Stomach (tissue), 9 donors: ENCODE measurements around the gene CARMIL1. TPM values are rescaled to one million over a fixed set of nuclear protein-coding genes. Genes with fewer than 3 reads are reported as not detected.

ENCODE experiments used
- DNase-seq, 2 donors: peaks; one replicate each; pipeline versions ENCODE4 v3.0.0 to v3.0.0-alpha.2; 2013 to 2019
- H3K27ac ChIP-seq, 5 donors: fragments of 200-600 bp in 4 of 5; sonication (generic) in 4 of 5; one replicate each; pipeline ENCODE4 v1.5.1; 2013 to 2019; ENCODE audit warnings: mild to moderate bottlenecking in 1 of 5, moderate library complexity in 1 of 5
- H3K27me3 ChIP-seq, 3 donors: fragments of 200-600 bp; sonication (generic); one replicate each; pipeline ENCODE4 v1.5.1; 2017 to 2019; ENCODE audit warnings: mixed run types in 1 of 3
- H3K36me3 ChIP-seq, 4 donors: fragments of 200-600 bp; sonication (generic); 1 replicate in 3 of 4; 2 replicates in 1 of 4; pipeline ENCODE4 v1.5.1; 2016 to 2019
- H3K4me1 ChIP-seq, 4 donors: fragments of 200-600 bp; sonication (generic); one replicate each; pipeline ENCODE4 v1.5.1; 2016 to 2019
- H3K4me3 ChIP-seq, 4 donors: fragments of 200-600 bp; sonication (generic) in 3 of 4; one replicate each; pipeline ENCODE4 v1.5.1; 2016 to 2019; ENCODE audit warnings: mild to moderate bottlenecking in 1 of 4
- H3K9me3 ChIP-seq, 4 donors: fragments of 200-600 bp; sonication (generic); one replicate each; pipeline ENCODE4 v1.5.1; 2016 to 2019
- CTCF ChIP-seq, 7 experiments: fragments of 450-650 bp in 4 of 7; fragments of 200-600 bp in 3 of 7; sonication (generic) in 3 of 7; IDR thresholded peaks; one replicate each; pipeline ENCODE4 v1.5.1; 2016 to 2019; ENCODE audit warnings: antibody characterized with exemption in 7 of 7, control low read depth in 2 of 7, mild to moderate bottlenecking in 1 of 7
- EP300 ChIP-seq: sonication (generic); formaldehyde crosslinking; IDR thresholded peaks from one replicate; pipeline ENCODE4 v1.6.1; 2017; ENCODE audit warnings: antibody characterized with exemption
- POLR2A ChIP-seq, 4 donors: fragments of 450-650 bp; IDR thresholded peaks; one replicate each; pipeline ENCODE4 v1.6.1; 2016; ENCODE audit warnings: antibody characterized with exemption in 4 of 4, control low read depth in 2 of 4, mild to moderate bottlenecking in 1 of 4, moderate library complexity in 1 of 4
- POLR2AphosphoS5 ChIP-seq, 3 donors: sonication (generic); formaldehyde crosslinking; IDR thresholded peaks; one replicate each; pipeline ENCODE4 v1.6.1; 2016; ENCODE audit warnings: antibody characterized with exemption in 3 of 3
- WGBS, 5 donors: extraction: QIAGEN DNeasy Blood & Tissue Kit in 3 of 5; methylation state at CpG; one replicate each; pipeline versions ENCODE4 v1.1.5 to v1.1.7; 2013 to 2018; 5-methylcytosine and 5-hydroxymethylcytosine counted together
- intact Hi-C: fragments of 100-400 bp; cut with DNase I; formaldehyde crosslinking; loops from one replicate; pipeline ENCODE4 v1.15.1; 2023; ENCODE audit warnings: low total_unique reads
- polyA plus RNA-seq, 3 donors: library from polyadenylated mRNA; stranded (reverse); fragments of 200-250 nt; gene quantifications; one replicate each; pipeline ENCODE4 v1.2.3, GENCODE V29; 2013
- total RNA-seq, 5 donors: library from RNA; depleted of rRNA; stranded (reverse); fragments of >200 nt; gene quantifications; one replicate each; pipeline versions ENCODE4 v1.1.0 to v1.2.3, GENCODE V29; 2014 to 2016
- donor health status: healthy with polysubstance abuse.
- donor health status: Bipolar disorder and iron deficiency.
- donor health status: healthy.

Gene CARMIL1
- total and polyA plus RNA-seq, 8 donors: 10.5 to 42.7 (median 14.9) TPM

DNA sequence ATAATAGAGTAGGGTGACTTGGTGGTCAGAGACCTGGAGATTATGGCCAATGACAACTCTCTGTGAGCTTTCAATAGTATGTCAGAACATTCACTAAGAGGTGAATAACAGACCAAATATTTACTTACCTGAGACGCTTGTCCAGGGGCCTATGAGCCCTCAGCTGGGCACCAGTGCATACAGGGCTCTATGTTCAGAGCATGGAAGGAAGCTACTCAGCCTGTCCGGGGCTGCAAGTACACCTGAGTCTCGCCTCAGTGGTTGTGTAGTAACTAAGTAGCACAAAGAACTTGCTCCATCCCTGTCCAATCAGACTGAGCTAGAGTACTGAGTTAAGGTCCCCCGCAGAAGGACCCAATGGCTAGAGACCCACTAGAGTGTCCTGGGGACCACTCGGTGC is 361.3 kb downstream of the CARMIL1 start:
- Histone ChIP-seq H3K9me3 (no peaks in the 10 kb centered on the region), H3K4me3 (no peak overlapping the region), H3K36me3 (no peaks in the 10 kb centered on the region), H3K27me3 (peaks cover 0 to 18% (median 4%) of the 10 kb centered on the region in 3 donors), H3K4me1 (no peaks in the 10 kb centered on the region), H3K27ac (no peak overlapping the region)
- TF ChIP-seq CTCF (IDR thresholded peaks at IDR 0.05): no peak
- TF ChIP-seq POLR2AphosphoS5 (IDR thresholded peaks at IDR 0.05): no peak
- no peak for TF ChIP-seq EP300
- no peak for TF ChIP-seq POLR2A (IDR thresholded peaks at IDR 0.05)
- DNase-seq: no peak
- intact Hi-C loops: no loop called here
- 64 to 82% (median 68%) methylated on average over 5 of the region's 5 CpGs for WGBS, 5 donors

- DNase-seq: no peak
- intact Hi-C loops: no loop called here
- H3K4me1 ChIP-seq: no peaks in the 10 kb centered on the region
- H3K27me3 ChIP-seq: peaks cover 0 to 18% (median 4%) of the 10 kb centered on the region in 3 donors
- no peak overlapping the region for H3K4me3 ChIP-seq
- no peak overlapping the region for H3K27ac ChIP-seq
- TF ChIP-seq CTCF (IDR thresholded peaks at IDR 0.05) (no peak), POLR2AphosphoS5 (IDR thresholded peaks at IDR 0.05) (no peak)
- H3K36me3 ChIP-seq: no peaks in the 10 kb centered on the region
- WGBS, 5 donors: 81 to 94% (median 89%) methylated on average over 4 of the region's 4 CpGs
- no peaks in the 10 kb centered on the region for H3K9me3 ChIP-seq
Observed at GRCh38 chr6:25640891-25641290, 361.7 kb downstream of the CARMIL1 start.

DNA sequence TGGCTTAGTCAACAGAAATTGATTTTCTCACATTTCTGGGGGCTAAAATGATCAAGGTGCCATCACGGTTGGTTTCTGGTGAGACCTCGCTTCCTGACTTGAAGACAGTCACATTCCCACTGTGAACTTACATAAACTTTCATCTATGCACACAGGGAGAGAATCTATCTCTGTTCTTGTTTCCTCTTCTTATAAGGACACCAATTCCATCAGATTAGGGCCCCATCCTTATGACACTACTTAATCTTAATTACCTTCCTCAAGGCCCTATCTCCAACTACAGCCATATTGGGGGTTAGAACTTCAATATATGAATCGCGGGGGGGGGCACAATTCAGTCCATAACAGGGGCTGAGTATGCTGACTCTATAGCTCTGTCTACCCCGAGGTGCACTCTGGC is 362.2 kb downstream of the CARMIL1 start:
- Histone ChIP-seq H3K27me3 (peaks cover 0 to 18% (median 4%) of the 10 kb centered on the region in 3 donors), H3K4me1 (no peaks in the 10 kb centered on the region), H3K36me3 (no peaks in the 10 kb centered on the region), H3K4me3 (no peak overlapping the region), H3K9me3 (no peaks in the 10 kb centered on the region), H3K27ac (no peak overlapping the region)
- intact Hi-C loops: no loop called here
- no peak for DNase-seq
- 72 to 87% (median 78%) methylated on average over 5 of the region's 5 CpGs for WGBS, 5 donors
- TF ChIP-seq EP300 (no peak), POLR2AphosphoS5 (IDR thresholded peaks at IDR 0.05) (no peak)

DNA sequence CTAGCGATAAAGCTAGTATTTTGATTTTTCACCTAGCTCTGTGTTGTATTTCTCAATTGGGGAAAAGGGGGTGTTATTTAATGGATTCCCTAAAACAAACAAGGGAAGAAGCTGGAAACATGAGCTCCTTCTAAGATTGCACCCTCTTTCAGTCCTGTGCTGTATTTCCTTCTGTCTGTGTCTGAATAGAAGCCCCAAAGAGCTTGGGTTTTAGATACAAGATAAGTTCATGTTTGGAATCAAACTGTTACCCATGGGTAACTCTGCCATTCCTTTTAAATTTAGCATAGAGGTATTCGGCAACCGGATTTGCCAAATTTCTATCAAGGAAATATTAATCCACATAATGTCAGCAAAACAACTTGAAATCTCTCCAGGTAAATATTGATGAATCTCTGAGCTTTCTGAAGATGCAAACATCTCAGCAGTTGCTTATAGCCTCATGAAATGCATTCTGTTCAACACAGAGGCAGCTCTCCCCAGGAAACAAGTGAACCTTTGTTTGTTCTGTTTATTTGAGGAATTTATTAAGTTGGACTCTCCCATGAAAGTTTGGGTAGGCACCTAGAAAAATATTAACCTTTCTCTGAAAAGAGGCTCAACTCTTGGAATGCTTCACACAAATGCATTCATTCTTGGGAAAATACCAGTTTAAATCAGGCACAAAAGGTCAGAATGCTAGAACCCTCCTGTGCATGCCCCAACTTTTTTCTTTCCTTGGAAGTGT is 362.9 kb downstream of the CARMIL1 start:
- WGBS, 5 donors: 51 to 74% (median 55%) methylated on average over 3 of the region's 3 CpGs
- no peak for DNase-seq
- peaks cover 0 to 18% (median 4%) of the 10 kb centered on the region in 3 donors for H3K27me3 ChIP-seq
- H3K4me3 ChIP-seq: no peak overlapping the region
- no peaks in the 10 kb centered on the region for H3K36me3 ChIP-seq
- TF ChIP-seq EP300 (no peak), POLR2A (IDR thresholded peaks at IDR 0.05) (no peak), CTCF (IDR thresholded peaks at IDR 0.05) (no peak), POLR2AphosphoS5 (IDR thresholded peaks at IDR 0.05) (no peak)
- no peaks in the 10 kb centered on the region for H3K9me3 ChIP-seq
- no peak overlapping the region for H3K27ac ChIP-seq
- no peaks in the 10 kb centered on the region for H3K4me1 ChIP-seq
- intact Hi-C loops: no loop called here

DNA sequence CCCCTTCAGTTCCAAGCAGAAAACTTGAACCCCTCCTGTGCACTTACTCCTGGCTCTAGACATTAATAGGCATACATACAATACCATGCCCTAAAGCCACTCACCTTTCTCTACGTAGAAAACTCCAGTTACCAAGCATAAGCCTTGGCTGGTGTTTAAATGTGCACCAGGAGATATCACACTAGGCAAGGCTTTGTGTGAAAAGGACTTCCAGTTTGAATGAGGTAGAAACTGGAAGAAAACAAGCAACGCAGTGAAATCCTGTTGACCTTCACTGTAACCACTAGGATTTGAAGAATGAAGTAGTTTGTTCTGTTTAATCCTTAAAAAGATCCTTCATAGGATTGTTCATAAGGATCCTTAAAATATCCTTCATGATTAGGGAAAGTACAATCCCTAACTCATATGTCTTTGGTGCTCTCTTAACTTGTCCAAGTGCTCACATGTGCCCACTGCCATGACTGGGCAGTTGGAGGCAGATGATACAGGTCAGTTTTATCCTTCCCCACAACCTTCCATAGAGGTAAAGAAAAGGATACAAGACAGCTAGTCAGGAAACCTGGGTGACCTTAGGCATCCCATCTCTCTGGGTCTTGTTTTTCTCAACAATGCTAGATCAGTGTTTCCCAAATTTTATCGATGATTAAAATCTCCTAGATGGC is 363.6 kb downstream of the CARMIL1 start:
- Histone ChIP-seq H3K4me1 (no peaks in the 10 kb centered on the region), H3K27ac (no peak overlapping the region), H3K27me3 (peaks cover 0 to 18% (median 4%) of the 10 kb centered on the region in 3 donors), H3K9me3 (no peaks in the 10 kb centered on the region), H3K36me3 (no peaks in the 10 kb centered on the region), H3K4me3 (no peak overlapping the region)
- TF ChIP-seq POLR2AphosphoS5 (IDR thresholded peaks at IDR 0.05): no peak
- no peak for TF ChIP-seq EP300
- no peak for TF ChIP-seq CTCF (IDR thresholded peaks at IDR 0.05)
- TF ChIP-seq POLR2A (IDR thresholded peaks at IDR 0.05): no peak
- DNase-seq: no peak
- WGBS, 5 donors: 48 to 65% (median 57%) methylated on average over 3 of the region's 3 CpGs
- intact Hi-C loops: no loop called here
